ENCODE data around the gene RUSC2.

DNA sequence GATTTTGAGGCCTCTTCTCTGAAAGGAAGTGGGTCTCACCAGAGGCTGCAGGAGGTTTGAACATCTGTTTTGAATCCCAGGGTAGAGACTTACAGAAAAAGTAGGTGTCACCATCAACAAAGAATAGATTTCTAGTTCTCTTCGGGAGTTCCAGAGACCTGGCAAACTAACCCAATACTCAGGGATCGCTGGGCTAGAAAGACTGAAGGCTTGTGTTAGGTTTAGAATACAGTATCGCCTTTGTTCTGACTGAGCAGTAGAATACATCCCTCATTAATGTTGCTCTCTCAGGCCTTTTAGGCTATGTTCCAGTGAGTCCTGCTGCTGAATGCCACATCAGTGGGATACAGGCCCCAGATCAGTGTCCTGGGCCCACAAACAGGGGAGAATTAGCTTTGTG is 27.2 kb downstream of the RUSC2 start:
- TF ChIP-seq, protein P1, sequence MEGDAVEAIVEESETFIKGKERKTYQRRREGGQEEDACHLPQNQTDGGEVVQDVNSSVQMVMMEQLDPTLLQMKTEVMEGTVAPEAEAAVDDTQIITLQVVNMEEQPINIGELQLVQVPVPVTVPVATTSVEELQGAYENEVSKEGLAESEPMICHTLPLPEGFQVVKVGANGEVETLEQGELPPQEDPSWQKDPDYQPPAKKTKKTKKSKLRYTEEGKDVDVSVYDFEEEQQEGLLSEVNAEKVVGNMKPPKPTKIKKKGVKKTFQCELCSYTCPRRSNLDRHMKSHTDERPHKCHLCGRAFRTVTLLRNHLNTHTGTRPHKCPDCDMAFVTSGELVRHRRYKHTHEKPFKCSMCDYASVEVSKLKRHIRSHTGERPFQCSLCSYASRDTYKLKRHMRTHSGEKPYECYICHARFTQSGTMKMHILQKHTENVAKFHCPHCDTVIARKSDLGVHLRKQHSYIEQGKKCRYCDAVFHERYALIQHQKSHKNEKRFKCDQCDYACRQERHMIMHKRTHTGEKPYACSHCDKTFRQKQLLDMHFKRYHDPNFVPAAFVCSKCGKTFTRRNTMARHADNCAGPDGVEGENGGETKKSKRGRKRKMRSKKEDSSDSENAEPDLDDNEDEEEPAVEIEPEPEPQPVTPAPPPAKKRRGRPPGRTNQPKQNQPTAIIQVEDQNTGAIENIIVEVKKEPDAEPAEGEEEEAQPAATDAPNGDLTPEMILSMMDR (IDR thresholded peaks at IDR 0.05) = no peak
- TF ChIP-seq POLR2A (IDR thresholded peaks at IDR 0.05) = no peak
